ENCODE results near the gene CASQ1. TPM values are rescaled to one million over a fixed set of nuclear protein-coding genes. Genes with fewer than 3 reads are reported as not detected.

The CASQ1 gene
- total and polyA plus RNA-seq, 4 donors, result 0.08 to 0.37 (median 0.25) TPM

DNA sequence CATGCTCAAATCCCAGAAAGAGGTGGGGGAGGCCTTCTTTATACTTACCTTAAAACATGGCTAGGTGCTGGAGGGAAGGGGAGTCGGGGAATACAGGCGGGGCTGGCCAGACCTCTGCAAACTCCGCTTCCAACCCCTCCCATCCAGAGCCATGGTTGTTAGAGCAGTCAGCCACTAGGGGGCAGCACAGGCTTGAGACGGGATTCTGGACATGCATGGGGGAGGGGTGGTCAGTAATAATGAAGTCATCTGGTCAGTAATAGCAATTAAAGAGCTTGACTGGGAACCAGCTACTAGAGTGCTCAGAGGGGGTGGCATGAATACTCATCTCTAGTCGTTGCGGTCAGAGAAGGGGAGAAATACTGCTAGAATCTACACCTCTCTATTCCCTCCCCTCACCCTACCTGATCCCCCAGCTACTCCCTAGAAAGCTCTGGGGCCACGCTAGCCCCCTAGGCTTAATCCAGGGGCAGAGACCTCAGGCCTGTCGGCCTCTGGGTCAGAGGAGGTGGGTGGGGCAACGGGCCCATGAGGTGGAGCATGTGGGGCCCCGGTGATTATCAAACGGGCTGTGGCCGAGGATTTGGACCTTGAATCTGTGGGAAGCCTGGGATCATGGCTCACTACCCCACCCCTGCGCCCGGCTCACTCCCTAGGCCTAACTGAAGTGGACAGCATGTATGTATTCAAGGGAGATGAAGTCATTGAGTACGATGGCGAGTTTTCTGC, 2.9 kb downstream of the CASQ1 start:
- peak; percentile 88 for ATAC-seq (ENCODE audit: insufficient read depth, low FRiP score)

DNA sequence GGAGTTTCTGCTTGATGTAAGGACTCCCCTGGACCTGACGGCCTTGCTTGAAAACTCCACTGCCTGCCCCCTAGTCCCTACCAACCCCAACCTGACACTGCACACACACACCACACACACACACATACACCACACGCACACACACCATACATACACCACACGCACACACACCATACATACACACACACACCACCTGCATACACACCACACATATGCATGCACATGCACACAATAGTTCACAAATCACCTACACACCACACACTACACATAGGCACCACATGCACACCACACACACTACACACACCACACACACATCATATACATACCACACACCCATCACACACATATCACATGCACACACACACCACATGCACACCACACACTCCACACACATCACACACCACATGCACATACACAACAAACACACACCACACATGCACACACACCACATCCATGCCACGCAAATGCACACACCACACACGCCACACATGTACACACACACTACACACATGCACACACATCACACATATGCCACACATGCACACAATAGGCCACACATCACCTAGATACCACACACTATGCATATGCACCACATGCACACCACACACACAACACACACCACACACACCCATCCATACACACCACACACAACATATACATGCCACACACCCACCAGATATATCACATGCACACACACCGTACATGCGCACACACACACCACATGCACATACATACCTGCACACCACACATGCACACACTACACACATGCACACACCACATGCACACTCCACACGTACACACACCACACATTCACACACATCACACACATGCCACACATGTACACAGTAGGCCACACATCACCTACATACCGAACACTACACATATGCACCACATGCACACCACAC, 3.7 kb downstream of the CASQ1 start:
- Histone ChIP-seq H3K36me3 (ENCODE audit: control insufficient read depth in 4 of 4, insufficient read depth in 4 of 4, low read length in 4 of 4) (no peaks in the 10 kb centered on the region), H3K9ac (ENCODE audit: insufficient read depth in 1 of 2, low read length in 2 of 2) (peak overlapping the region in 1 of 2 donors; percentile 78), H3K27me3 (ENCODE audit: control insufficient read depth in 3 of 3, insufficient read depth in 3 of 3, low read length in 2 of 3) (no peaks in the 10 kb centered on the region), H3K27ac (ENCODE audit: low read depth in 1 of 2, low read length in 1 of 2) (no peak overlapping the region), H3K4me1 (ENCODE audit: control insufficient read depth in 5 of 5, insufficient read depth in 5 of 5, low read length in 5 of 5) (peaks cover 0 to 19% (median 3%) of the 10 kb centered on the region in 5 donors), H3K9me3 (ENCODE audit: control insufficient read depth in 4 of 4, insufficient read depth in 3 of 4, low read length in 3 of 4) (no peaks in the 10 kb centered on the region), H3K4me3 (no peak overlapping the region)
- 92 to 95% methylated on average over 9 of the region's 9 CpGs for WGBS, 2 donors
- TF ChIP-seq, protein P1, sequence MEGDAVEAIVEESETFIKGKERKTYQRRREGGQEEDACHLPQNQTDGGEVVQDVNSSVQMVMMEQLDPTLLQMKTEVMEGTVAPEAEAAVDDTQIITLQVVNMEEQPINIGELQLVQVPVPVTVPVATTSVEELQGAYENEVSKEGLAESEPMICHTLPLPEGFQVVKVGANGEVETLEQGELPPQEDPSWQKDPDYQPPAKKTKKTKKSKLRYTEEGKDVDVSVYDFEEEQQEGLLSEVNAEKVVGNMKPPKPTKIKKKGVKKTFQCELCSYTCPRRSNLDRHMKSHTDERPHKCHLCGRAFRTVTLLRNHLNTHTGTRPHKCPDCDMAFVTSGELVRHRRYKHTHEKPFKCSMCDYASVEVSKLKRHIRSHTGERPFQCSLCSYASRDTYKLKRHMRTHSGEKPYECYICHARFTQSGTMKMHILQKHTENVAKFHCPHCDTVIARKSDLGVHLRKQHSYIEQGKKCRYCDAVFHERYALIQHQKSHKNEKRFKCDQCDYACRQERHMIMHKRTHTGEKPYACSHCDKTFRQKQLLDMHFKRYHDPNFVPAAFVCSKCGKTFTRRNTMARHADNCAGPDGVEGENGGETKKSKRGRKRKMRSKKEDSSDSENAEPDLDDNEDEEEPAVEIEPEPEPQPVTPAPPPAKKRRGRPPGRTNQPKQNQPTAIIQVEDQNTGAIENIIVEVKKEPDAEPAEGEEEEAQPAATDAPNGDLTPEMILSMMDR (IDR thresholded peaks at IDR 0.05; ENCODE audit: control extremely low read depth, extremely low read depth), result no peak
- DNase-seq (no peak), ATAC-seq (ENCODE audit: insufficient read depth, low FRiP score) (no peak)

More for the DNA sequence above, 2.9 kb downstream of the CASQ1 start:
- H3K9me3 ChIP-seq (ENCODE audit: control insufficient read depth in 4 of 4, insufficient read depth in 3 of 4, low read length in 3 of 4), result no peaks in the 10 kb centered on the region
- TF ChIP-seq, protein P1 (IDR thresholded peaks at IDR 0.05; ENCODE audit: control extremely low read depth, extremely low read depth), result peak; percentile 97
- no peaks in the 10 kb centered on the region for H3K36me3 ChIP-seq (ENCODE audit: control insufficient read depth in 4 of 4, insufficient read depth in 4 of 4, low read length in 4 of 4)
- 32 to 35% methylated on average over 16 of the region's 16 CpGs for WGBS, 2 donors
- DNase-seq, result peak; percentile 91 to 94 (median 93)
- peak overlapping the region in 1 of 2 donors; percentile 78 for H3K9ac ChIP-seq (ENCODE audit: insufficient read depth in 1 of 2, low read length in 2 of 2)
- H3K4me3 ChIP-seq, result no peak overlapping the region
- peaks cover 0 to 19% (median 3%) of the 10 kb centered on the region in 5 donors for H3K4me1 ChIP-seq (ENCODE audit: control insufficient read depth in 5 of 5, insufficient read depth in 5 of 5, low read length in 5 of 5)
- peak overlapping the region in 1 of 2 donors; percentile 75 for H3K27ac ChIP-seq (ENCODE audit: low read depth in 1 of 2, low read length in 1 of 2)
- H3K27me3 ChIP-seq (ENCODE audit: control insufficient read depth in 3 of 3, insufficient read depth in 3 of 3, low read length in 2 of 3), result no peaks in the 10 kb centered on the region

DNA sequence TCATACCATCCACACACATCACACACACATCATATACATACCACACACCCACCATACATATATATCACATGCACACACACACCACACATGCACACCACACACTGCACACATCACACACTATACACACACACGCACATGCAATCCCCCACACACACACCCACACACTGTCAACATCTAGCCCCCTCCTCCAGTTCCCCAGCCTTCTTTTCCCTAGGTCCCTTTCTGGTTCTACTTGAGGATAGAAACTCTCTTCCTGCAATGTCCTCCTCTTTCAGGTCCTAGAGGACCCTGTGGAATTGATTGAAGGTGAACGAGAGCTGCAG, 4.3 kb downstream of the CASQ1 start:
- TF ChIP-seq, protein P1 (IDR thresholded peaks at IDR 0.05; ENCODE audit: control extremely low read depth, extremely low read depth), result no peak
- ATAC-seq (ENCODE audit: insufficient read depth, low FRiP score) (no peak), DNase-seq (no peak)
- H3K9me3 ChIP-seq (ENCODE audit: control insufficient read depth in 4 of 4, insufficient read depth in 3 of 4, low read length in 3 of 4), result no peaks in the 10 kb centered on the region
- H3K27me3 ChIP-seq (ENCODE audit: control insufficient read depth in 3 of 3, insufficient read depth in 3 of 3, low read length in 2 of 3), result no peaks in the 10 kb centered on the region
- H3K4me1 ChIP-seq (ENCODE audit: control insufficient read depth in 5 of 5, insufficient read depth in 5 of 5, low read length in 5 of 5), result peaks cover 0 to 14% (median 3%) of the 10 kb centered on the region in 5 donors
- H3K36me3 ChIP-seq (ENCODE audit: control insufficient read depth in 4 of 4, insufficient read depth in 4 of 4, low read length in 4 of 4), result no peaks in the 10 kb centered on the region
- no peak overlapping the region for H3K27ac ChIP-seq (ENCODE audit: low read depth in 1 of 2, low read length in 1 of 2)
- WGBS, 2 donors, result 83 to 98% methylated on average over 2 of the region's 2 CpGs
- H3K4me3 ChIP-seq, result no peak overlapping the region
- H3K9ac ChIP-seq (ENCODE audit: insufficient read depth in 1 of 2, low read length in 2 of 2), result no peak overlapping the region

Data from lung (tissue), 12 donors.